ENCODE measurements around the gene ADAMTSL1.

ADAMTSL1 gene

GRCh38 chr9:18747595-18747994 is 273.6 kb downstream of the ADAMTSL1 start:
- no peak for DNase-seq

DNA sequence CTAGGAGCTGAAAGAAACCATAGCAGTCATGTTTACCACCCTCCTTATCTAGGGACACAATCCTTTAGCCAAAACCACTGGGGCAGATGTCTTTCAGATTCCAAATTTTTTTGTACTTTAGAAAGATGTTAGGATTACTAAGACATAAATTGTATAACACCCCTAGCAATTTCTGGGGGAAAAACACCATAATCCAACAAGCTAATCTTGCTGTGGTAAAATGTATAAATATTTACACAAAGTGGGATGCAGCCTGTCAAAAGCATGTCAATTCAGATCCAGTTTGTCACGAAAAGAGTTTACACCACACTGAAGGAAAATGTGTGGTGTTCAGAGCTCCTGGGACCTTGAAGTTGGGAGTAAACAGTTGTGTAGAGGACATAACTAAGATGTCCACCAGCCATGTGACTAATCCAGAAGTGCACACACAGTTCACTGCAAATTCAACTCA is 274.3 kb downstream of the ADAMTSL1 start:
- DNase-seq: no peak

- DNase-seq: no peak
Observed at GRCh38 chr9:18749711-18750110, 275.8 kb downstream of the ADAMTSL1 start.

DNA sequence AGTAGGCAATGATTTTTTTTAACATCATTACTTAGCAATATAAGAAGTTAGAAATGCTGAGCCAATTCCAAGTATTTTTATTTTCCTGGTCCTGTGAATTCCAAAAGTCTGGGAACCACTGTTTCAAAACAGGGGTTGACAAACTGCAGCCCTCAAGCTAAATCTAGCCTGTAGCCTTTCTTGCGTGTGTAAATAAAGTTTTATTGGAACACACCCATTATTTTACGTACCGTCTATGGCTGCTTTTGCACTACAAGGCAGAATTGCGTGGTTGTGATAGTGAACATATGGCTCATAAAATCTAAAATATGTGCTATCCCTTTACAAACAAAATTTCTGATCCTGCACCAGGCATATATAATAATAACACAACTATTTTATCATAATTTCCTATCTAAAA is 280.0 kb downstream of the ADAMTSL1 start:
- no peak for DNase-seq

DNA sequence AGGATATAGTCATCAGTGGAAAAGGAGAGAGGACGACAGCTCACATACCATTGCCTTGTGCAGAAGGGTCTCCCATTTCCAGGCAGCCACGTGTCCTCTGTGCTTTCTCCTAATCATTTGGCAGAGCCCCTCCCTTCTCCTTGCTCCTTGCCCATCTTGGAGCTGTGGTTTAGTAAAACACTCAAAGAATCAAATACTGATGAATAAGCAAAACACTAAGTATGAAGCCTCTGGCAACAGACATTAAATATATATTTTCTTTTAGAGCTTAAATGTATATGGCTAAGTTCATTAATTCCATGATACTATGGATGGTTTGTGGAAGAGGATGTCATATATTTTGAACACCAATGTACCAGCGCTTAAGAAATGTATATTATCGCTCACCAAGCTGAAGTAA is 280.6 kb downstream of the ADAMTSL1 start:
- DNase-seq: no peak

GRCh38 chr9:18755263-18755662 is 281.3 kb downstream of the ADAMTSL1 start:
- no peak for DNase-seq

GRCh38 chr9:18756712-18757125 is 282.8 kb downstream of the ADAMTSL1 start:
- DNase-seq: no peak

DNA sequence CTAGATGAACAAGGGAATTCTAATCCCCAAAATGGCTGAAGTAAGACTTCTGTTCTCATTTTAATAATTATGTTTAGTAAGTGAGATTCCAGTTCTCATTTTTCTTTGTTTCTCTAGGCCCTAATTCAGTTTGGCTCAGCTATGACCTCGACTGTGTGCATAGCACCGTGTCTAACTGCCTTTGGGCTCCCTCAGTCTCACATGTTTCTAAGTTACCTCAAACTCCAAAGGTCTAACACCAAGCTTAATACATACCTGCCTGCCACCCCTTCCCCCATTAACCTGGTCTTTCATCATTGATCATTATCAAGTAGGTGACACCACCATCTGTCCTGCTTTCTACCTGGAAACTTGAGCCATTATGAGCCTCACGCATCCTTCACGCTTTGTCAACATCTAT is 285.9 kb downstream of the ADAMTSL1 start:
- no peak for DNase-seq

DNA sequence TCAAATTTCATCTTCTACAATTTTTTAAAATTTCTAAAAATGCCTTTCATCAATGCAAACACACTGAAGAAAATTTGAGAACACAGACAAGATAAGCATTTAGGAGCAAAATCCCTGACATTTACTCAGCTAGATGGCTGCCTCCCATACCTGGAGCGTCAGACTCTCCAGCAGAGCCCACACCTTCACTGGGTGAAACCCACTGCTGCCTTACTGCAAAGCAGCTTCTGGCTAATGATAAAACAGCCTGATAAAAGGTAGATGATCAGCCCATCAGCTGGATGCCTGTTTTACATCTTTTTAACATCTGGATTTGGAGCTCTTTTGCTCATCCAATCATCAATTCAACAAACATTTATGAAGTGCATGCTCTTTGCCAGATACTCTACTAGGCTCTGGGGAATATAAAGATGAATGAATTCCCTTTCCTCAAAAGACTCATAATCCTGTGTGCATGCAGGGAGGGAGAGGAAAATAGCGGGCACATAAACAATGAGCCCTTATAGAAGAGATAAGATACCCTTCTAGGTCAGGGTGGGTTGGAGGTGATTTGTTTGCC is 287.9 kb downstream of the ADAMTSL1 start:
- DNase-seq: no peak

- no peak for DNase-seq
Observed at GRCh38 chr9:18766989-18767550, 293.1 kb downstream of the ADAMTSL1 start.

DNA sequence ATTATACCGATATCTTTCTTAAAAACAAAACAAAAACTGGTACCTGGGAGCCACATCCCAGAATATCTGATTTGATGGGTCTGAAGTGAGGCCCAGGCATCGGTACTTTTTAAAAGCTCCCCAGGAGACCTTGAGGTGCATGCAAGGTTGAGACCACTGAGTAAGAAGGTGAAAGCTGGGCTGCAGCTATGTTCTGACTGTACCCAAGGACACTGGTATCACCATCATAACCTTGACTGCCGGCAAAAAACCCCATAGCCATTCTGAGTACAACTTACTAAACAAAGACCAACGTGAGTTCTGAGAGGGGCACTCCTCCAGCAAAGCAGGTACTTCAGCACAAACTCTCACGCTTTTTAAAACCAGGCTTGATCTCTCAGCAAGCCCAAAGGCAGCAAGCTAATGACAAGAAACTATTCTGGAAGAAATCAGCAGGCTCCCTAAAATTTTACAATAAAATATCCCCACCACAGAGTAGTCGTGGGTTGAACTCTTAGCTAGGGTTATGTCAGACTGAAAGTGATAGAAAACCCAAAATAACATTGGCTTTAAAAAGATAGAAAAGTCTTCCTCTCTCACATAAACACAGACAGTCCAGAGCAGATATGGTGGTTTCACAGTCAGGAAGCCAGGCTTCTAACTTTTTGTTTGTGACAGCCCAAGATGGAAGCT is 295.1 kb downstream of the ADAMTSL1 start:
- DNase-seq: no peak

GRCh38 chr9:18770131-18770908 is 296.4 kb downstream of the ADAMTSL1 start:
- DNase-seq: no peak

GRCh38 chr9:18771011-18771410 is 297.1 kb downstream of the ADAMTSL1 start:
- DNase-seq: no peak

GRCh38 chr9:18771763-18772162 is 297.8 kb downstream of the ADAMTSL1 start:
- no peak for DNase-seq

DNA sequence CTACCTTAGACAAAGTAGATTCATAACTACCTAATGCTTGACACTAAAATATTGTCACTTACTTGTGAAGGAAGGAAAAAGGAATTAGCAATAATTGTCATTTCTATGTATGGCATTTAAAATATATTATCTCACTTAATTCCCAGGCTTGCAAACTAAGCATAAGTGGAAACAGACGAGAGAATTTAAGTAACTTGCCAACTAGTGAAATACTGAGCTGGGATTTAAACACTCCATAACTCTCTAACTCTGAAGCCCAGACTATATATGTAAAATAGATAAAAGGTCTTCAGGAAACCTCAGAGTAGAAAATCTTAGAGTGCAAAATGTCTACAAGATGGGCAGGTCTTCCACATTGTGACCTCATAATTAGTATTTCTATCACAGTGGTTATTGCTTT is 301.3 kb downstream of the ADAMTSL1 start:
- DNase-seq: no peak

GRCh38 chr9:18775930-18776329 is 302.0 kb downstream of the ADAMTSL1 start:
- no peak for DNase-seq

- DNase-seq: no peak
Observed at GRCh38 chr9:18776836-18777820, 303.2 kb downstream of the ADAMTSL1 start.

GRCh38 chr9:18778147-18778546 is 304.2 kb downstream of the ADAMTSL1 start:
- no peak for DNase-seq

GRCh38 chr9:18778846-18779245 is 304.9 kb downstream of the ADAMTSL1 start:
- DNase-seq: no peak

DNA sequence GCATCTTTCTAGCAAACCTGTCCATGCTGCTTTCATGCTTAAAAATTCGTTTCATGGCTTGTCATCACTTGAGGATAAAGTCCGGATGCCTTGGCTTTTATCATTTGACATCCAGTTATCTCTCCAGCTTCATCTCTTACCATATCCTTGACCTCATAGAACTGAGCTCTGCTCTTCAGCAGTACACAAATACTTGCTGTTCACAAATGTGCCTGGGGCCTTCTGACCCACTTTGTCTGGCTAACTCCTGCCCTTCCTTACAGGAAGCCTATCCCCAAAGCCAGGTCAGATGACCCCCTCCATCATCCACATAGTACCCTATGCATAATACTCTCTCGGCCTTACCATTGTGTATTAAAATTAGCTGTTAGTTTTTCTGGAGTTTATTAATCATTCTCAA is 310.0 kb downstream of the ADAMTSL1 start:
- DNase-seq: no peak

- no peak for DNase-seq
Observed at GRCh38 chr9:18785604-18786003, 311.7 kb downstream of the ADAMTSL1 start.

- no peak for DNase-seq
Observed at GRCh38 chr9:18786196-18786595, 312.2 kb downstream of the ADAMTSL1 start.
